K562 (cell line): ENCODE data around the gene RNF214. TPM values are rescaled to one million over a fixed set of nuclear protein-coding genes. Genes with fewer than 3 reads are reported as not detected.
A peak's percentile ranks its signal among the peaks of the same experiment; 100 is the strongest.

Experiments
- C11orf30 ChIP-seq: fragments of 450-650 bp; IDR thresholded peaks from 2 replicates; pipeline ENCODE4 v1.6.1; 2016; ENCODE audit warnings: low read depth, mild to moderate bottlenecking
- CEBPZ ChIP-seq: fragments of 150-350 bp; IDR thresholded peaks from 2 replicates; pipeline ENCODE4 v1.6.1; 2014; ENCODE audit warnings: low read depth, mild to moderate bottlenecking, low read length, borderline replicate concordance
- FOSL1 ChIP-seq: fragments of 200-800 bp; sonication (Bioruptor generic); conservative IDR thresholded peaks from 2 replicates; pipeline ENCODE4 v1.6.1; 2016; ENCODE audit warnings: missing genetic modification characterization, missing compliant biosample characterization
- MAFF ChIP-seq: IDR thresholded peaks from 2 replicates; pipeline ENCODE4 v1.6.1; 2012; ENCODE audit warnings: low read length, improper control_type of control experiment
- MAFG ChIP-seq: fragments of 450-650 bp; conservative IDR thresholded peaks from 2 replicates; pipeline ENCODE4 v1.6.1; 2016; ENCODE audit warnings: missing genetic modification characterization, missing compliant biosample characterization
- MTA2 ChIP-seq: fragments of 450-650 bp; IDR thresholded peaks from 2 replicates; pipeline ENCODE4 v1.6.1; 2016; ENCODE audit warnings: low read depth
- MTF1 ChIP-seq: fragments of 250-450 bp; sonication (Bioruptor Pico); IDR thresholded peaks from 2 replicates; pipeline ENCODE4 v1.9.0; 2021; ENCODE audit warnings: moderate library complexity, mild to moderate bottlenecking, inconsistent platforms, borderline replicate concordance
- NFE2 ChIP-seq: IDR thresholded peaks from 2 replicates; pipeline ENCODE4 v1.6.1; 2014; ENCODE audit warnings: antibody characterized with exemption, low read depth
- POLR2AphosphoS2 ChIP-seq: IDR thresholded peaks from 2 replicates; pipeline ENCODE4 v1.6.1; 2012; ENCODE audit warnings: low read length, improper control_type of control experiment
- PTRF ChIP-seq: fragments of 450-650 bp; IDR thresholded peaks from 2 replicates; pipeline ENCODE4 v1.6.1; 2016; ENCODE audit warnings: mild to moderate bottlenecking, missing genetic modification characterization, missing compliant biosample characterization
- ZNF316 ChIP-seq: fragments of 450-650 bp; IDR thresholded peaks from 2 replicates; pipeline ENCODE4 v1.6.1; 2016
- ZNF583 ChIP-seq: fragments of 250-450 bp; sonication (Bioruptor Pico); IDR thresholded peaks from 2 replicates; pipeline ENCODE4 v1.4.0; 2020
- polyA plus RNA-seq, 8 experiments: library from polyadenylated mRNA; depleted of rRNA in 4 of 8; stranded (reverse) in 5 of 8; unstranded in 3 of 8; fragments of >200 nt; fragmentation: Nextera tagmentation in 2 of 8; fragmentation: Illumina TruSeq in 1 of 8; extraction: Ambion mirVana in 2 of 8; extraction: Trizol in 1 of 8; gene quantifications; 2 replicates each; pipeline versions ENCODE4 v1.2.1 to v1.2.3, GENCODE V29; 2011 to 2014; ENCODE audit warnings: inconsistent platforms in 1 of 8, missing spikeins in 1 of 8
- total RNA-seq, 7 experiments: library from RNA; depleted of rRNA in 6 of 7; stranded (reverse); fragments of >200 nt in 6 of 7; fragmentation: Illumina TruSeq in 2 of 7; extraction: Trizol in 2 of 7; gene quantifications; 2 replicates each; pipeline versions ENCODE4 v1.2.1 to v1.2.3, GENCODE V29; 2011 to 2021; ENCODE audit warnings: low replicate concordance in 1 of 7
- TF ChIP-seq, protein P1 (sequence below): fragments of 450-650 bp; IDR thresholded peaks from 2 replicates; pipeline ENCODE4 v1.6.1; 2016; ENCODE audit warnings: low read depth, mild to moderate bottlenecking, moderate library complexity

Gene RNF214
- total and polyA plus RNA-seq, 9 of the 15 experiments (the other 6 are each of a cell fraction or from before 2014, with no cell fraction given) = 6.6 to 24.8 (median 11.9) TPM

GRCh38 chr11:117248341-117248740, 15.9 kb downstream of the RNF214 start (continued):
- TF ChIP-seq CEBPZ (no peak), MTA2 (no peak), ZNF583 (CRISPR knock-in tag) (no peak), PTRF (no peak), POLR2AphosphoS2 (no peak), FOSL1 (tag) (peak; percentile 47; the same call in 1 of the 2 replicates), MAFF (peak; percentile 69; the same call in 1 of the 2 replicates), C11orf30 (peak; percentile 91), NFE2 (peak; percentile 39; the same call in 1 of the 2 replicates), MTF1 (CRISPR knock-in tag) (no peak), MAFG (tag) (peak; percentile 88), ZNF316 (peak; percentile 93)
- TF ChIP-seq, protein P1, sequence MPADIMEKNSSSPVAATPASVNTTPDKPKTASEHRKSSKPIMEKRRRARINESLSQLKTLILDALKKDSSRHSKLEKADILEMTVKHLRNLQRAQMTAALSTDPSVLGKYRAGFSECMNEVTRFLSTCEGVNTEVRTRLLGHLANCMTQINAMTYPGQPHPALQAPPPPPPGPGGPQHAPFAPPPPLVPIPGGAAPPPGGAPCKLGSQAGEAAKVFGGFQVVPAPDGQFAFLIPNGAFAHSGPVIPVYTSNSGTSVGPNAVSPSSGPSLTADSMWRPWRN = no peak
